ENCODE data around the gene DDX53. TPM values are rescaled to one million over a fixed set of nuclear protein-coding genes. Genes with fewer than 3 reads are reported as not detected.

The DDX53 gene
- total RNA-seq (2014; rRNA removed; shearing (Covaris generic)), result not detected in 2 replicates
- polyA plus RNA-seq (2014; cell fraction: nucleus; rRNA removed), result not detected in 2 replicates

GRCh38 chrX:22999696-23000223 is at the start of gene DDX53:
Gene DDX53, plus strand, starts transcription at chrX:22999960. Its CDS starts 98 bp downstream, at chrX:23000058.
- DNase-seq (ENCODE audit: extremely low read depth, low read depth), result no peak

GRCh38 chrX:22950269-22951266 is 49.2 kb upstream of the DDX53 start:
- peak; percentile 59 for DNase-seq (ENCODE audit: extremely low read depth, low read depth)

GRCh38 chrX:22952010-22952409 is 47.8 kb upstream of the DDX53 start:
- peak; percentile 11 for DNase-seq (ENCODE audit: extremely low read depth, low read depth)

- DNase-seq (ENCODE audit: extremely low read depth, low read depth), result no peak
Observed at GRCh38 chrX:22958250-22958649, 41.5 kb upstream of the DDX53 start.

- no peak for DNase-seq (ENCODE audit: extremely low read depth, low read depth)
Observed at GRCh38 chrX:22959204-22959920, 40.4 kb upstream of the DDX53 start.

GRCh38 chrX:22963196-22963595 is 36.6 kb upstream of the DDX53 start:
- no peak for DNase-seq (ENCODE audit: extremely low read depth, low read depth)

GRCh38 chrX:22968494-22968893 is 31.3 kb upstream of the DDX53 start:
- no peak for DNase-seq (ENCODE audit: extremely low read depth, low read depth)

GRCh38 chrX:22969411-22969810 is 30.3 kb upstream of the DDX53 start:
- DNase-seq (ENCODE audit: extremely low read depth, low read depth), result no peak

- no peak for DNase-seq (ENCODE audit: extremely low read depth, low read depth)
Observed at GRCh38 chrX:22970861-22971260, 28.9 kb upstream of the DDX53 start.

- no peak for DNase-seq (ENCODE audit: extremely low read depth, low read depth)
Observed at GRCh38 chrX:22974616-22975015, 25.1 kb upstream of the DDX53 start.

GRCh38 chrX:22975786-22976185 is 24.0 kb upstream of the DDX53 start:
- no peak for DNase-seq (ENCODE audit: extremely low read depth, low read depth)

GRCh38 chrX:22985958-22986357 is 13.8 kb upstream of the DDX53 start:
- DNase-seq (ENCODE audit: extremely low read depth, low read depth), result no peak

GRCh38 chrX:22987452-22987851 is 12.3 kb upstream of the DDX53 start:
- DNase-seq (ENCODE audit: extremely low read depth, low read depth), result no peak

GRCh38 chrX:23003116-23003515 is 3.4 kb downstream of the DDX53 start:
- DNase-seq (ENCODE audit: extremely low read depth, low read depth), result no peak

GRCh38 chrX:23008431-23009099 is 8.8 kb downstream of the DDX53 start:
- DNase-seq (ENCODE audit: extremely low read depth, low read depth), result peak; percentile 41

GRCh38 chrX:23012162-23012561 is 12.4 kb downstream of the DDX53 start:
- DNase-seq (ENCODE audit: extremely low read depth, low read depth), result no peak

- no peak for DNase-seq (ENCODE audit: extremely low read depth, low read depth)
Observed at GRCh38 chrX:23012636-23013035, 12.9 kb downstream of the DDX53 start.

- no peak for DNase-seq (ENCODE audit: extremely low read depth, low read depth)
Observed at GRCh38 chrX:23013366-23013765, 13.6 kb downstream of the DDX53 start.

GRCh38 chrX:23031600-23031999 is 31.8 kb downstream of the DDX53 start:
- DNase-seq (ENCODE audit: extremely low read depth, low read depth), result no peak

- no peak for DNase-seq (ENCODE audit: extremely low read depth, low read depth)
Observed at GRCh38 chrX:23035493-23035892, 35.7 kb downstream of the DDX53 start.

GRCh38 chrX:23046443-23046842 is 46.7 kb downstream of the DDX53 start:
- DNase-seq (ENCODE audit: extremely low read depth, low read depth), result no peak

Measured in NCI-H460 (cell line).